T-helper 17 cell (primary cell): ENCODE results near the gene MEF2A. TPM values are rescaled to one million over a fixed set of nuclear protein-coding genes. Genes with fewer than 3 reads are reported as not detected.
A peak's percentile ranks its signal among the peaks of the same experiment; 100 is the strongest.
"Not testable (repeated sequence)": the region's sequence is repeated elsewhere in the genome, so short reads cannot be mapped to it uniquely, and the experiment has no call there.

Experiments used
- ATAC-seq: fragments of 150-1000 bp; cut with Tn5 transposase; 2 replicates; pipeline ENCODE4 v1.10.0; 2021; ENCODE audit warnings: mild to moderate bottlenecking, moderate library complexity
- DNase-seq, 3 donors: peaks; one replicate each; pipeline versions ENCODE4 v3.0.0 to v3.0.0-alpha.2; 2020 to 2021
- H3K9me3 ChIP-seq: one replicate; pipeline ENCODE4 v1.7.0; 2013; ENCODE audit warnings: low read length, mild to moderate bottlenecking; ENCODE audit not compliant: control insufficient read depth, poor library complexity, severe bottlenecking
- H3K27ac Mint-ChIP-seq: one replicate; pipeline ENCODE4 v1.8.0; 2022; ENCODE audit warnings: mild to moderate bottlenecking, moderate library complexity, mixed read lengths
- H3K27me3 Mint-ChIP-seq: one replicate; pipeline ENCODE4 v1.8.0; 2022; ENCODE audit warnings: mixed read lengths
- H3K36me3 Mint-ChIP-seq: one replicate; pipeline ENCODE4 v1.8.0; 2022; ENCODE audit warnings: low read depth, mixed read lengths
- H3K4me1 Mint-ChIP-seq: one replicate; pipeline ENCODE4 v1.8.0; 2022; ENCODE audit warnings: mild to moderate bottlenecking, mixed read lengths
- H3K4me3 Mint-ChIP-seq: one replicate; pipeline ENCODE4 v1.8.0; 2022; ENCODE audit warnings: mild to moderate bottlenecking, moderate library complexity, mixed read lengths
- total RNA-seq, 4 donors: library from RNA in 2 of 4; stranded (reverse) in 2 of 4; gene quantifications; one replicate each; pipeline ENCODE4 v1.2.3 and lab custom pipeline; 2022 to 2026

Gene MEF2A
- total RNA-seq, 2 donors from 2014 or later: 22.9 to 24.2 TPM

DNA sequence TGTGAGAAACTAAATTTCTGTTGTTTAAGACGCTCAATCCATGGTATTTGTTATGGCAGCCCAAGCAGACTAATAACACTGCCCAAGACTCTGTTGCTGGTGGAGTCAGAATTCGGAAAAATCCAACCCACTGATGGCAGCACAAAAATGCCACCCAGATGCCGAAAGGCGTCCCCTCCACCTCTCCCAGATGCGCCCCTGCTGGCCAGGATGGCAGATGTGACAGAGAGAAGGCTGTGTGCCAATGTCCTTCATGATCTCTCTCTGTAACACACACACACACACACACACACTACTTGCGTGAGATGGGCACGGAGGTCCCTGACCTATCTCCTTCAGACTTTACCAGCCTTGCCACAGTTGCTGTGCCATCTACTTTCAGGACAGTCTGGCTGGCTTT lies 178.4 kb downstream of the MEF2A start:
- Mint-ChIP-seq H3K36me3 (peaks cover 4% of the 10 kb centered on the region), H3K27ac (no peak overlapping the region), H3K4me3 (no peak overlapping the region), H3K4me1 (peaks cover 4% of the 10 kb centered on the region), H3K27me3 (peaks cover 22% of the 10 kb centered on the region)
- ATAC-seq (no peak), DNase-seq (no peak)
- H3K9me3 ChIP-seq: no peaks in the 10 kb centered on the region

DNA sequence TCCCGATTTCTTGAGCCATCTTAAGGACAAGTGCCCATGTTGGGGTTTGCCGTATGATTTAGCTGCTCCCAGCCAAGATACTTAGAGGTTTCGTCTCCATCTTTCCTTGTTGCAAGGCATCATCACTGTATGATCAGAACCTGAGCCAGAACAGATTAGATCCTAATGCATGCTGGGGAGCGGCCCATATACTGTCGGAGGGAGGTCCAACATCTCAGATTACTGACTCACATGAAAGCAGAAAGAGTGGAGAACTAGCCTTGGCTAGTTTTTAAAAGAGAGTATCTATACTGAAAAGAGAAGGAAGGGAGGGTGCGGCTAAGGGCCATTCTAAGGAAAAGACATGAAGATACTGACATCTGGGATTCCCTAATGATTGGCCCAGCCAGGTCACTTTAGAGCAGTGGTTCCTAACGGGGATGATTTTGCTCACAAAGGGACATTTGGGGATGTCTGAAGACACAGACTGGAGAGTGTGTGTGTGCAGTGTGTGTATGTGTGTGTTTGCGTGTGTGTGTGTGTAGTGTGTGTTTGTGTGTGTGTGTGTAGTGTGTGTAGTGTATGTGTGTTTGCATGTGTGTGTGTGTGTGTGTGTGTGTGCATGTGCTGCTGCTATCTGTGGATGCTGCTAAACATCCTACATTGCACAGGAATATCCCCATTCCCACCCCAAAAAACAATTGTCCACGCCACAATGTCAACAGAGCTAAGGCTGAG lies 179.7 kb downstream of the MEF2A start:
- Mint-ChIP-seq H3K4me1 (peaks cover 6% of the 10 kb centered on the region), H3K4me3 (no peak overlapping the region), H3K27ac (no peak overlapping the region), H3K27me3 (peaks cover 21% of the 10 kb centered on the region), H3K36me3 (peaks cover 4% of the 10 kb centered on the region)
- ATAC-seq: no peak
- DNase-seq: no peak
- no peaks in the 10 kb centered on the region for H3K9me3 ChIP-seq

DNA sequence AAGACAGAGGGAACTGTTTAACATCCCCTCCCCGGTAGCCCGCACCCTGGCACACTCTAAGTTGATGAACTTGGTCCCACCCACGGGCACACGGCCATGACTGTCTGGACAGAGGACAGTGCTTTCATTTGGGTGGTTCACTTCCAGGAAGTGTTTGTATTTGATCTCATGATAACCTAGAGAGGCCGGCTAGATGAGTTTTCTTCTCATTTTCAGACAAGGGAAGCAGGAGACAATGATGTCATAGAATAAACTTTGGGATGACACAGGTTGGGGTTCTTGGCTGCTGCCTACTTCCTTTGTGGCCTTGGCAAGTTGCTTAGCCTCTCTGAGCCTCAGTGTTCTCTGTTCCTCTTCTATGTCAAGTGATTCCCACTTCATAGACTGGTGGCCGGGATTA lies 183.6 kb downstream of the MEF2A start:
- H3K9me3 ChIP-seq: no peaks in the 10 kb centered on the region
- DNase-seq (no peak), ATAC-seq (no peak)
- Mint-ChIP-seq H3K27me3 (peaks cover 21% of the 10 kb centered on the region), H3K36me3 (peaks cover 4% of the 10 kb centered on the region), H3K4me3 (no peak overlapping the region), H3K4me1 (peaks cover 4% of the 10 kb centered on the region), H3K27ac (no peak overlapping the region)

DNA sequence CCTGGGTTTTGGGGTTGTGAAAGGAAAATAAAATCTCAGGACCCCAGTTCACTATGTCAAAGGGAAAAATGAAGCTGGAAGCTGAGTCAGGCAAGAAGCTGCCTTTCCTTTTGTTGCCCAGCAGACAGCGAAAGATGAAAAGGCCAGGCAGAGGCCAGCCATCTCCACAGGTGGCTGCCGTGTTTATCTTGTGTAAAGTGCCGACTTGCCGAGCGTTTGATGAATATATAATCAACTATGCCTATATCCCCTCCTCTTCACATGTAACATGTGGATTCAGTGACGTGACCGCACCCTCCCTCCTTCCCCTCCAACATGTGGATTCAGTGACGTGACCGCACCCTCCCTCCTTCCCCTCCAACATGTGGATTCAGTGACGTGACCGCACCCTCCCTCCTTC lies 184.5 kb downstream of the MEF2A start:
- DNase-seq, H3K36me3 Mint-ChIP-seq, H3K4me1 Mint-ChIP-seq, H3K4me3 Mint-ChIP-seq, H3K9me3 ChIP-seq, ATAC-seq, H3K27ac Mint-ChIP-seq: not testable (repeated sequence)
- H3K27me3 Mint-ChIP-seq: peaks cover 11% of the 10 kb centered on the region

DNA sequence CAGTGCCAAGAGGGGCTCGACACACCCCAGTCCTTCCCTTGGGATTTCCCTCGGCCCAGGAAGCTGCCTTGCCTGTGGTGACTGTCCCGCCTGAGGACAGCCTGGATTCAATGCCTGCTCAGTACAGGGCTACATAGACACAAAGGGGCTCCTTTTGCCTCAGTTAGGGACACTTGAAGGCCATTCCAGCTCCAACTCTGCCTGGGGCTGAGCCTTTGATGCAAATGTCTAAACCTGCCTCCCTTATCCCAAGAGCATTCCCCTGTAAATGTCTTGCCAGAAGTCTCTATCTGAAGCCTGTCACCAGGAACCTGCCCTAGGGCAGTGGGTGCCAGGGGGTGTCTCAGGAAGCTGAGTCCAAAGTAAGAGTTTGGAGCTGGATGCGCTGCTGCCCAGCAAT lies 186.8 kb downstream of the MEF2A start:
- no peak overlapping the region for H3K4me3 Mint-ChIP-seq
- DNase-seq (no peak), ATAC-seq (no peak)
- H3K4me1 Mint-ChIP-seq: peaks cover 4% of the 10 kb centered on the region
- H3K27me3 Mint-ChIP-seq: no peaks in the 10 kb centered on the region
- no peaks in the 10 kb centered on the region for H3K9me3 ChIP-seq
- H3K27ac Mint-ChIP-seq: no peak overlapping the region
- no peaks in the 10 kb centered on the region for H3K36me3 Mint-ChIP-seq

DNA sequence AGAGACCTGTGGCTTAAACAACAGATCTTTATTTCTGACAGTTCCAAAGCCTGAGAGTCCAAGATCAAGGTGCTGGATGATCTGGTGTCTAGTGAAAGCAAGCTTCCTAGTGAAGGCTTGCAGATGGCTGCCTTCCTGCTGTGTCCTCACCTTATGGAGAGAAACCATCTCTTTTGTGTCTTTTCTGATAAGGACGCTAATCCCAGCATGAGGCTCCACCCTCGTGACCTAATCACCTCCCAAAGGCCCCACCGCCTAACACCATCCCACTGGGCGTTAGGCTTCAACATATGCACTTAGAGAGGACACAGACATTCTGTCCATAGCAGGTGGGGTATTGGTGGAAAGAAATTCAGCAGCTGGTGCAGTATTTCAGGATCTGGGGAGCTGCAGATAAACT lies 187.3 kb downstream of the MEF2A start:
- no peak for DNase-seq
- Mint-ChIP-seq H3K27me3 (no peaks in the 10 kb centered on the region), H3K27ac (no peak overlapping the region), H3K4me1 (peaks cover 4% of the 10 kb centered on the region), H3K36me3 (no peaks in the 10 kb centered on the region), H3K4me3 (no peak overlapping the region)
- no peaks in the 10 kb centered on the region for H3K9me3 ChIP-seq
- ATAC-seq: no peak

DNA sequence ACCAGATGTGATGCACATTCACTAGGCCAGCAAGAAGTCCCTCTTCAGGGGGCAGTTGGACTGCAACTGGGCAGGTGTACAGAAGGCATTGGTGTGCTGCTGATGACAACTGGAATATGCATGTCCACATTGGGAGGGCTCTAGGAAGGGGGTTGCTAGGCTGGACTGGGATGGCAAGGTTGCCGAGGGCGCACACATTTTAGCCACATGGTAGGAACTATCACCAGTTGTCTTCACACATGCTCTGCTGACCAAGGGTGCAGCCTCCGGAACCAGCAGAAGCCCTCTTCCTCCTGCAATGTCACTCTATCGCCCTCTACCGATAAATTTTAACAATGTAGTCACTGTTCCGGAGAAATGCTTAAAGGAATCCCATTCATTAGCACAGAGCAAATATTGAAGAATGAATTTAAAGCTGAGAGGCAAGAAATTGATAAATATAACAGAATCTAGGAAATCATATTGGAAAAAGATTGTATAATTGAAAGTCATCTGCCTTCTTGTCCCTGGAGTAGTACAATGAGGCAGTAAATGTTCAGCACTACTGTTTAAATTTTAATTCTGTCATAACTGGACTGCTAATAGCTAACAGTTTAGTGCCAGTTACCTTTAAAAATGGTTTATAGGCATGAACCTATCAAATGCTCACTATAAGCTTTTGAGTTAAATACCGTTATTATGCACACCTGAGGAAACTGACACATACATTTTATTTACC lies 190.1 kb downstream of the MEF2A start:
- Mint-ChIP-seq H3K4me3 (no peak overlapping the region), H3K36me3 (no peaks in the 10 kb centered on the region), H3K27me3 (no peaks in the 10 kb centered on the region), H3K27ac (no peak overlapping the region), H3K4me1 (peaks cover 2% of the 10 kb centered on the region)
- DNase-seq (no peak), ATAC-seq (peak; percentile 86)
- H3K9me3 ChIP-seq: no peaks in the 10 kb centered on the region

DNA sequence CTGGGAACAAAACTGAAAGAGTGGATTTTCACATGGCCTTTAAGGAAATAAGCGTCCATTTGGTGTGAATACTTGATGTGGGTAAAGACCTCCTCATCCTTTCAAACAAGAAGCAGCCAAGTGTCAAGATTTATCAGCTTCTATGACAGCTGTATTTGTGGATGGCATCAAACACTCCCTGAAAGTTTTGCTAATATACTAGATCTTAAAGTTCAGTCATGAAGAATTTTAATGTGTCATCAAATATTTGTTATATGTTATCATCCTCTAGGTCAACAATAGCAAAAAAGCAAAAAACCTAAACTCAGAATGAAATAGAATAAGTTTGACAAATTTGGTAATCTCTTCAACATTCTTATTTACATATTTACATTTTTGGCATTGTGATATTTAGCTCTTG lies 196.5 kb downstream of the MEF2A start:
- ATAC-seq (no peak), DNase-seq (no peak)
- no peak overlapping the region for H3K27ac Mint-ChIP-seq
- no peaks in the 10 kb centered on the region for H3K4me1 Mint-ChIP-seq
- H3K36me3 Mint-ChIP-seq: no peaks in the 10 kb centered on the region
- H3K27me3 Mint-ChIP-seq: peaks cover 7% of the 10 kb centered on the region
- no peak overlapping the region for H3K4me3 Mint-ChIP-seq
- no peaks in the 10 kb centered on the region for H3K9me3 ChIP-seq

DNA sequence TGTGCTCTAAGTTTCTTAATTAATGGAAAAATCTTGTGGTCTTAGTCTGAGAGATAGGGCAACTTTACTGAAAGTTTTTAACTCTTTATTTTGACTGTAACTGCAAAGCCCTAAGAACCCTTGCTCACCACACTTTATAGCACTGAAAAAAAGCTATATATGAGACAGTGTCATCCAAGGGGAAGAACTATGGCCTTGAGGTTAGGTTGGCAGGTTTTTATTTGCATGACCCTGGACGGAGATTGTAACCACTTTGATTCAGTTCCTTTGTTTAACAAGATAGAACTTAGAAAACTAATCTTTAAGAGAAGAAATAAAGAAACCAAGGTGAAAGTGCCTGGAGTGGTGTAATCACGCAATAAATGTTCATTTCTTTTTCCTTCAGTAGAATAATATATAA lies 198.0 kb downstream of the MEF2A start:
- no peak overlapping the region for H3K27ac Mint-ChIP-seq
- no peaks in the 10 kb centered on the region for H3K9me3 ChIP-seq
- ATAC-seq (no peak), DNase-seq (no peak)
- no peaks in the 10 kb centered on the region for H3K4me1 Mint-ChIP-seq
- H3K27me3 Mint-ChIP-seq: peaks cover 8% of the 10 kb centered on the region
- no peaks in the 10 kb centered on the region for H3K36me3 Mint-ChIP-seq
- H3K4me3 Mint-ChIP-seq: no peak overlapping the region

DNA sequence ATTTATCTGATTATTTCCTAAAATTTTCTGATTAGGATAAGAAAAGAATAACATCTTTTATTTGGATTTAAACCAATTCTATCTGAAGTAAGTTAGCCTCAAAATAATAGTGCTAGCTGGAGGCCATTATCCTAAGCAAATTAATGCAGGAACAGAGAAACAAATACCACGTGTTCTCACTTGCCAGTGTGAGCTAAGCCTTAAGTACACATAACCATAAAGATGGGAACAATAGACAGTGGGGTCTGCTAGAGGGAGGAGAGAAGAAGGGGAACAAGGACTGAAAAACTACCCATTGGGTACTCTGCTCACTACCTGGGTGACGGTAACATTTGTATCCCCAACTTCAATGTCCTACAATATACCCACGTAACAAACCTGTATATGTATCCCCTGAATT lies 198.7 kb downstream of the MEF2A start:
- no peak for DNase-seq
- H3K36me3 Mint-ChIP-seq: no peaks in the 10 kb centered on the region
- no peak overlapping the region for H3K4me3 Mint-ChIP-seq
- H3K4me1 Mint-ChIP-seq: no peaks in the 10 kb centered on the region
- H3K27ac Mint-ChIP-seq: no peak overlapping the region
- H3K27me3 Mint-ChIP-seq: peaks cover 8% of the 10 kb centered on the region
- no peaks in the 10 kb centered on the region for H3K9me3 ChIP-seq
- ATAC-seq: no peak

Other genes with a start within 250 kb of the MEF2A start
- gene LYSMD4, start 167.5 kb downstream of the MEF2A start, total RNA-seq: 1 to 10 TPM; 6.8 to 9.2 TPM